Stomach (tissue), 4 donors: ENCODE measurements around the gene EFCAB12.

Experiments
- POLR2AphosphoS5 ChIP-seq, 3 donors: sonication (generic); formaldehyde crosslinking; IDR thresholded peaks; one replicate each; pipeline ENCODE4 v1.6.1; 2016; ENCODE audit warnings: antibody characterized with exemption in 3 of 3
- TF ChIP-seq, protein P1 (sequence below), 7 experiments: fragments of 450-650 bp in 4 of 7; fragments of 200-600 bp in 3 of 7; sonication (generic) in 3 of 7; IDR thresholded peaks; one replicate each; pipeline ENCODE4 v1.5.1; 2016 to 2019; ENCODE audit warnings: antibody characterized with exemption in 7 of 7, control low read depth in 2 of 7, mild to moderate bottlenecking in 1 of 7

DNA sequence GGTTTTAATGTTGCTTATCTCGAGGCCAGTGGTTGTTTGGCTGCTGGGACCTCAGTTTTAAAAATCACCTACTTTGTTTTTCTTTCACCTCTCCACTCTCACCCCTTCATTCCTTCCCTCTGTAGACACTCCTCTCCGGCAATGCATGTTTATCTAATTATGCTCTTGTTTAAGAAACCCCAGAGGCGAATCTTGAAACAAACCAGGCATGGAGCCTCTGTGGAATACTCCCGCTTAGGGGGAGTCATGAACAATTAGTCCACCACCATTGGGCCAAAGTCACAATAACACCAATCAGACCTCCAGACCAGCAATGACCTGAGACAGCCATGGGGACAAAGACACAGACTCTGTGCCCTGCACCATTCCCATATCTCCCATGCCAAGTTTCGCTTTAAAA is 53.3 kb downstream of the EFCAB12 start:
- TF ChIP-seq, protein P1, sequence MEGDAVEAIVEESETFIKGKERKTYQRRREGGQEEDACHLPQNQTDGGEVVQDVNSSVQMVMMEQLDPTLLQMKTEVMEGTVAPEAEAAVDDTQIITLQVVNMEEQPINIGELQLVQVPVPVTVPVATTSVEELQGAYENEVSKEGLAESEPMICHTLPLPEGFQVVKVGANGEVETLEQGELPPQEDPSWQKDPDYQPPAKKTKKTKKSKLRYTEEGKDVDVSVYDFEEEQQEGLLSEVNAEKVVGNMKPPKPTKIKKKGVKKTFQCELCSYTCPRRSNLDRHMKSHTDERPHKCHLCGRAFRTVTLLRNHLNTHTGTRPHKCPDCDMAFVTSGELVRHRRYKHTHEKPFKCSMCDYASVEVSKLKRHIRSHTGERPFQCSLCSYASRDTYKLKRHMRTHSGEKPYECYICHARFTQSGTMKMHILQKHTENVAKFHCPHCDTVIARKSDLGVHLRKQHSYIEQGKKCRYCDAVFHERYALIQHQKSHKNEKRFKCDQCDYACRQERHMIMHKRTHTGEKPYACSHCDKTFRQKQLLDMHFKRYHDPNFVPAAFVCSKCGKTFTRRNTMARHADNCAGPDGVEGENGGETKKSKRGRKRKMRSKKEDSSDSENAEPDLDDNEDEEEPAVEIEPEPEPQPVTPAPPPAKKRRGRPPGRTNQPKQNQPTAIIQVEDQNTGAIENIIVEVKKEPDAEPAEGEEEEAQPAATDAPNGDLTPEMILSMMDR (IDR thresholded peaks at IDR 0.05): no peak
- TF ChIP-seq POLR2AphosphoS5 (IDR thresholded peaks at IDR 0.05): no peak
